Astrocyte (in vitro differentiated cells and primary cell): ENCODE data around the gene IMMP2L.

Experiments used
- EZH2 ChIP-seq: IDR thresholded peaks from 2 replicates; pipeline ENCODE4 v1.6.1; 2012; ENCODE audit warnings: mild to moderate bottlenecking, low read length, inconsistent platforms; ENCODE audit not compliant: insufficient read depth
- TF ChIP-seq, protein P1 (sequence below): IDR thresholded peaks from 2 replicates; pipeline ENCODE4 v1.5.1; 2011; ENCODE audit warnings: low read depth, mild to moderate bottlenecking, inconsistent platforms, low read length, moderate library complexity; ENCODE audit not compliant: insufficient read depth

DNA sequence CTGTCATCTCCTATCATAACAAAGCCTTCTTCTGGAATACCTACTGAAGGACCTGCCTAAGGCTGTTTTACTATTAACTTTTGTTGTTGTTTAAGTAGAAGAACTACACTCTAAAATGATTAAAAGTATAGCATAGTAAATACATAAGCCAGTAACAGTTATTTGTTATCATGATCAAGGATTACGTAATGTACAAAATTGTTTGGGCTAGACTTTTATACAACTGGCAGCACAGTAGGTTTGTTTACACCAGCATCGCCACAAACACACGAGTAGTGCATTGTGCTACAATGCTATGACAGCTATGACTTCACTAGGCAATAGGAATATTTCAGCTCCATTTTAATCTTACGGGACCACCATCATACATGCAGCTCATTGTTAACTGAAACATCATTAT, 302.3 kb downstream of the IMMP2L start:
- TF ChIP-seq, protein P1, sequence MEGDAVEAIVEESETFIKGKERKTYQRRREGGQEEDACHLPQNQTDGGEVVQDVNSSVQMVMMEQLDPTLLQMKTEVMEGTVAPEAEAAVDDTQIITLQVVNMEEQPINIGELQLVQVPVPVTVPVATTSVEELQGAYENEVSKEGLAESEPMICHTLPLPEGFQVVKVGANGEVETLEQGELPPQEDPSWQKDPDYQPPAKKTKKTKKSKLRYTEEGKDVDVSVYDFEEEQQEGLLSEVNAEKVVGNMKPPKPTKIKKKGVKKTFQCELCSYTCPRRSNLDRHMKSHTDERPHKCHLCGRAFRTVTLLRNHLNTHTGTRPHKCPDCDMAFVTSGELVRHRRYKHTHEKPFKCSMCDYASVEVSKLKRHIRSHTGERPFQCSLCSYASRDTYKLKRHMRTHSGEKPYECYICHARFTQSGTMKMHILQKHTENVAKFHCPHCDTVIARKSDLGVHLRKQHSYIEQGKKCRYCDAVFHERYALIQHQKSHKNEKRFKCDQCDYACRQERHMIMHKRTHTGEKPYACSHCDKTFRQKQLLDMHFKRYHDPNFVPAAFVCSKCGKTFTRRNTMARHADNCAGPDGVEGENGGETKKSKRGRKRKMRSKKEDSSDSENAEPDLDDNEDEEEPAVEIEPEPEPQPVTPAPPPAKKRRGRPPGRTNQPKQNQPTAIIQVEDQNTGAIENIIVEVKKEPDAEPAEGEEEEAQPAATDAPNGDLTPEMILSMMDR, result no peak
- no peak for TF ChIP-seq EZH2
